Measurements from ENCODE around the gene AKT3. TPM values are rescaled to one million over a fixed set of nuclear protein-coding genes. Genes with fewer than 3 reads are reported as not detected.

Gene AKT3
- total and polyA plus RNA-seq, 2 of the 8 experiments (the other 6 are each of a cell fraction or from before 2014, with no cell fraction given), result 6.0 to 36.4 TPM

GRCh38 chr1:243601720-243602119 is 248.3 kb downstream of the AKT3 start:
- Histone ChIP-seq H3K4me1 (replicated peaks in 1 of 4; ENCODE audit: control insufficient read depth in 3 of 4, insufficient read depth in 4 of 4, low read length in 3 of 4) (no peaks in the 10 kb centered on the region), H3K18ac (ENCODE audit: extremely low read depth, low read length) (no peak overlapping the region)
- POLR2A ChIA-PET (ENCODE audit: partially characterized antibody), result no interaction called here

More at GRCh38 chr1:243601720-243602119, 248.3 kb downstream of the AKT3 start:
- Histone ChIP-seq H2AK5ac (ENCODE audit: low read depth, low read length) (no peak overlapping the region), H3K9me3 (ENCODE audit: insufficient read depth in 2 of 2, low read depth in 1 of 2, low read length in 1 of 2) (peaks cover 3 to 5% of the 10 kb centered on the region in 2 experiments; a peak in 3 of 4 replicates), H3K23me2 (ENCODE audit: low read depth, low read length) (no peaks in the 10 kb centered on the region), H2BK120ac (replicated peaks; ENCODE audit: low read depth, low read length) (no peak overlapping the region), H3K56ac (replicated peaks; ENCODE audit: insufficient read length, low read depth, low read length) (peak overlapping the region; percentile 16), H4K20me1 (replicated peaks in 1 of 2; ENCODE audit: control insufficient read depth in 1 of 2, insufficient read depth in 2 of 2, low read length in 2 of 2) (no peaks in the 10 kb centered on the region), H3K14ac (ENCODE audit: insufficient read length) (no peak overlapping the region), H3K79me2 (ENCODE audit: control insufficient read depth in 1 of 2, insufficient read depth in 2 of 2, low read length in 2 of 2) (no peaks in the 10 kb centered on the region), H3K79me1 (ENCODE audit: low read depth, low read length) (no peaks in the 10 kb centered on the region), H4K8ac (ENCODE audit: extremely low read depth, insufficient read depth, low read length) (no peak overlapping the region), H2BK15ac (ENCODE audit: low read length) (no peak overlapping the region), H3K27me3 (replicated peaks in 1 of 4; ENCODE audit: control insufficient read depth in 3 of 4, extremely low read depth in 1 of 4, insufficient read depth in 3 of 4, low read length in 3 of 4) (no peaks in the 10 kb centered on the region), H3K4me3 (ENCODE audit: extremely low read depth in 1 of 4, insufficient read depth in 2 of 4, low read depth in 3 of 4, low read length in 4 of 4) (no peak overlapping the region), H2BK5ac (ENCODE audit: low read depth, low read length) (no peak overlapping the region), H3K9ac (replicated peaks in 1 of 4; ENCODE audit: extremely low read depth in 1 of 4, low read depth in 3 of 4, low read length in 3 of 4) (no peak overlapping the region), H3K4me2 (ENCODE audit: insufficient read depth in 1 of 2, low read depth in 2 of 2, low read length in 2 of 2) (no peak overlapping the region), H4K91ac (replicated peaks; ENCODE audit: insufficient read length, low read length) (no peak overlapping the region), H3K23ac (ENCODE audit: insufficient read length) (no peak overlapping the region), H2AFZ (ENCODE audit: low read length) (no peak overlapping the region), H4K5ac (ENCODE audit: insufficient read length, low read depth, low read length) (no peak overlapping the region), H3K27ac (ENCODE audit: low read depth, low read length) (no peak overlapping the region), H2BK20ac (ENCODE audit: low read length) (no peak overlapping the region), H2BK12ac (ENCODE audit: low read depth, low read length) (no peak overlapping the region), H3K36me3 (ENCODE audit: control insufficient read depth in 2 of 4, insufficient read depth in 4 of 4, low read length in 3 of 4) (peaks cover 0 to 2% (median 0%) of the 10 kb centered on the region in 4 experiments; a peak in 1 of 8 replicates), H3K4ac (replicated peaks; ENCODE audit: insufficient read length, low read depth, low read length) (no peak overlapping the region)
- FAIRE-seq (no peak), DNase-seq (ENCODE audit: low read depth in 1 of 2, low spot score in 2 of 2) (no peak)
- CTCF ChIA-PET (ENCODE audit: partially characterized antibody), result no interaction called here
- no peak for TF ChIP-seq TAF7 (optimal IDR thresholded peaks at IDR 0.05; ENCODE audit: borderline replicate concordance, low read depth, low read length)
- no peak for TF ChIP-seq SIX5 (IDR thresholded peaks at IDR 0.05; ENCODE audit: low read depth, low read length)
- no peak for TF ChIP-seq CBX5 (IDR thresholded peaks at IDR 0.05; ENCODE audit: low read depth, low read length)
- no peak for TF ChIP-seq KDM4A (IDR thresholded peaks at IDR 0.05; ENCODE audit: low read depth, low read length, severe bottlenecking)
- no peak for TF ChIP-seq TBP (IDR thresholded peaks at IDR 0.05; ENCODE audit: low read depth, low read length)
- TF ChIP-seq MAFK (IDR thresholded peaks at IDR 0.05; ENCODE audit: low read depth, low read length), result no peak
- no peak for TF ChIP-seq JUND (IDR thresholded peaks at IDR 0.05; ENCODE audit: low read length)
- no peak for TF ChIP-seq SIN3A (conservative IDR thresholded peaks at IDR 0.05 in 1 of 2, IDR thresholded peaks at IDR 0.05 in 1 of 2; ENCODE audit: low read depth in 1 of 2, low read length in 2 of 2)

Data from H1 (cell line).